Gastroesophageal sphincter (tissue), 4 donors: ENCODE results near the gene TMC1. TPM values are rescaled to one million over a fixed set of nuclear protein-coding genes. Genes with fewer than 3 reads are reported as not detected.

Source experiments
- ATAC-seq: fragments of 150-250 bp; one replicate; pipeline ENCODE4 v1.9.1; 2016; ENCODE audit warnings: mild to moderate bottlenecking, moderate library complexity
- H3K27ac ChIP-seq, 4 donors: fragments of 200-600 bp; sonication (generic) in 3 of 4; 1 replicate in 3 of 4; 2 replicates in 1 of 4; pipeline ENCODE4 v1.5.1; 2016 to 2019
- H3K27me3 ChIP-seq: fragments of 200-600 bp; sonication (generic); one replicate; pipeline ENCODE4 v1.5.1; 2019
- H3K36me3 ChIP-seq, 2 donors: fragments of 200-600 bp; sonication (generic); one replicate each; pipeline ENCODE4 v1.5.1; 2019; ENCODE audit warnings: control low read depth in 1 of 2
- H3K4me1 ChIP-seq, 3 donors: fragments of 200-600 bp; sonication (generic); 1 replicate in 2 of 3; 2 replicates in 1 of 3; pipeline ENCODE4 v1.5.1; 2016 to 2019; ENCODE audit warnings: control low read depth in 2 of 3
- H3K4me3 ChIP-seq, 2 donors: fragments of 200-600 bp; sonication (generic); one replicate each; pipeline ENCODE4 v1.5.1; 2019; ENCODE audit warnings: mild to moderate bottlenecking in 1 of 2, moderate library complexity in 1 of 2
- H3K9me3 ChIP-seq, 3 donors: fragments of 200-600 bp; sonication (generic); one replicate each; pipeline ENCODE4 v1.5.1; 2017 to 2019; ENCODE audit warnings: control low read depth in 2 of 3
- CTCF ChIP-seq, 4 experiments: fragments of 200-600 bp in 2 of 4; fragments of 450-650 bp in 2 of 4; sonication (generic) in 1 of 4; IDR thresholded peaks; one replicate each; pipeline ENCODE4 v1.5.1; 2017 to 2019; ENCODE audit warnings: antibody characterized with exemption in 4 of 4, mild to moderate bottlenecking in 2 of 4, moderate library complexity in 2 of 4
- EP300 ChIP-seq: sonication (generic); formaldehyde crosslinking; IDR thresholded peaks from one replicate; pipeline ENCODE4 v1.6.1; 2017; ENCODE audit warnings: antibody characterized with exemption, mild to moderate bottlenecking
- POLR2A ChIP-seq, 2 donors: fragments of 450-650 bp; IDR thresholded peaks; one replicate each; pipeline ENCODE4 v1.6.1; 2017; ENCODE audit warnings: antibody characterized with exemption in 2 of 2, mild to moderate bottlenecking in 2 of 2, moderate library complexity in 1 of 2
- POLR2AphosphoS5 ChIP-seq: sonication (generic); formaldehyde crosslinking; IDR thresholded peaks from one replicate; pipeline ENCODE4 v1.6.1; 2017; ENCODE audit warnings: antibody characterized with exemption
- WGBS, 2 donors: methylation state at CpG; one replicate each; pipeline ENCODE4 v1.1.5; 2018; ENCODE audit warnings: low coverage in 1 of 2; 5-methylcytosine and 5-hydroxymethylcytosine counted together
- total RNA-seq, 4 donors: library from RNA; depleted of rRNA; stranded (reverse); fragments of >200 nt; gene quantifications; one replicate each; pipeline ENCODE4 v1.1.0, GENCODE V29; 2016

The TMC1 gene
- total RNA-seq, 4 donors from 2014 or later: not detected

GRCh38 chr9:72586388-72587130 is 65.2 kb downstream of the TMC1 start:
- no peak overlapping the region for H3K4me3 ChIP-seq
- peak; percentile 71 for ATAC-seq
- H3K36me3 ChIP-seq: no peaks in the 10 kb centered on the region
- no peaks in the 10 kb centered on the region for H3K9me3 ChIP-seq
- H3K4me1 ChIP-seq: peaks cover 0 to 51% (median 0%) of the 10 kb centered on the region in 3 donors
- no peaks in the 10 kb centered on the region for H3K27me3 ChIP-seq
- 78% methylated on average over 4 of the region's 5 CpGs; no CpG with 5 or more reads in 1 of the 2 donors for WGBS, 2 donors
- peak overlapping the region in 3 of 4 donors; percentile 3 to 62 (median 47) for H3K27ac ChIP-seq
- TF ChIP-seq CTCF (IDR thresholded peaks at IDR 0.05): no peak
- TF ChIP-seq POLR2AphosphoS5: peak; percentile 65

- H3K9me3 ChIP-seq: no peaks in the 10 kb centered on the region
- H3K4me1 ChIP-seq: peaks cover 0 to 58% (median 4%) of the 10 kb centered on the region in 3 donors
- H3K27me3 ChIP-seq: no peaks in the 10 kb centered on the region
- no peak for ATAC-seq
- peak overlapping the region in 1 of 4 donors; percentile 30 for H3K27ac ChIP-seq
- no peak for TF ChIP-seq POLR2A (IDR thresholded peaks at IDR 0.05)
- TF ChIP-seq POLR2AphosphoS5: peak; percentile 8
- no peak for TF ChIP-seq EP300
- TF ChIP-seq CTCF (IDR thresholded peaks at IDR 0.05): no peak
- no peaks in the 10 kb centered on the region for H3K36me3 ChIP-seq
- H3K4me3 ChIP-seq: no peak overlapping the region
Measured at GRCh38 chr9:72588336-72588735, 66.9 kb downstream of the TMC1 start.

GRCh38 chr9:72589667-72590521 is 68.5 kb downstream of the TMC1 start:
- 43 to 45% methylated on average over 2 of the region's 2 CpGs for WGBS, 2 donors
- TF ChIP-seq POLR2AphosphoS5 (no peak), CTCF (IDR thresholded peaks at IDR 0.05) (no peak), EP300 (no peak), POLR2A (IDR thresholded peaks at IDR 0.05) (no peak)
- H3K27ac ChIP-seq: peak overlapping the region in 2 of 4 donors; percentile 0 to 2
- no peak for ATAC-seq
- peaks cover 0 to 58% (median 4%) of the 10 kb centered on the region in 3 donors for H3K4me1 ChIP-seq
- no peaks in the 10 kb centered on the region for H3K36me3 ChIP-seq
- no peak overlapping the region for H3K4me3 ChIP-seq
- no peaks in the 10 kb centered on the region for H3K9me3 ChIP-seq
- no peaks in the 10 kb centered on the region for H3K27me3 ChIP-seq

- peaks cover 0 to 51% (median 4%) of the 10 kb centered on the region in 3 donors for H3K4me1 ChIP-seq
- 94 to 100% methylated on average over 1 to 3 of the region's 3 CpGs for WGBS, 2 donors
- ATAC-seq: no peak
Measured at GRCh38 chr9:72590824-72591223, 69.4 kb downstream of the TMC1 start.

More at GRCh38 chr9:72590824-72591223, 69.4 kb downstream of the TMC1 start:
- H3K9me3 ChIP-seq: no peaks in the 10 kb centered on the region
- TF ChIP-seq EP300: no peak
- no peak for TF ChIP-seq CTCF (IDR thresholded peaks at IDR 0.05)
- TF ChIP-seq POLR2A (IDR thresholded peaks at IDR 0.05): no peak
- no peak for TF ChIP-seq POLR2AphosphoS5
- no peaks in the 10 kb centered on the region for H3K36me3 ChIP-seq
- no peak overlapping the region for H3K27ac ChIP-seq
- H3K27me3 ChIP-seq: no peaks in the 10 kb centered on the region
- H3K4me3 ChIP-seq: no peak overlapping the region
